HL-60/S4 treated with retinoic acid at 250 ng/mL for 4 days and 3 days (cell line): Measurements from ENCODE around the gene ACOT7.

Experiments used
- in situ Hi-C: fragments of 300-500 bp; cut with MboI; formaldehyde crosslinking; loops from 2 replicates; pipeline ENCODE4 v1.7.0; 2022; ENCODE audit warnings: low sequenced_read_pairs

ACOT7 gene

DNA sequence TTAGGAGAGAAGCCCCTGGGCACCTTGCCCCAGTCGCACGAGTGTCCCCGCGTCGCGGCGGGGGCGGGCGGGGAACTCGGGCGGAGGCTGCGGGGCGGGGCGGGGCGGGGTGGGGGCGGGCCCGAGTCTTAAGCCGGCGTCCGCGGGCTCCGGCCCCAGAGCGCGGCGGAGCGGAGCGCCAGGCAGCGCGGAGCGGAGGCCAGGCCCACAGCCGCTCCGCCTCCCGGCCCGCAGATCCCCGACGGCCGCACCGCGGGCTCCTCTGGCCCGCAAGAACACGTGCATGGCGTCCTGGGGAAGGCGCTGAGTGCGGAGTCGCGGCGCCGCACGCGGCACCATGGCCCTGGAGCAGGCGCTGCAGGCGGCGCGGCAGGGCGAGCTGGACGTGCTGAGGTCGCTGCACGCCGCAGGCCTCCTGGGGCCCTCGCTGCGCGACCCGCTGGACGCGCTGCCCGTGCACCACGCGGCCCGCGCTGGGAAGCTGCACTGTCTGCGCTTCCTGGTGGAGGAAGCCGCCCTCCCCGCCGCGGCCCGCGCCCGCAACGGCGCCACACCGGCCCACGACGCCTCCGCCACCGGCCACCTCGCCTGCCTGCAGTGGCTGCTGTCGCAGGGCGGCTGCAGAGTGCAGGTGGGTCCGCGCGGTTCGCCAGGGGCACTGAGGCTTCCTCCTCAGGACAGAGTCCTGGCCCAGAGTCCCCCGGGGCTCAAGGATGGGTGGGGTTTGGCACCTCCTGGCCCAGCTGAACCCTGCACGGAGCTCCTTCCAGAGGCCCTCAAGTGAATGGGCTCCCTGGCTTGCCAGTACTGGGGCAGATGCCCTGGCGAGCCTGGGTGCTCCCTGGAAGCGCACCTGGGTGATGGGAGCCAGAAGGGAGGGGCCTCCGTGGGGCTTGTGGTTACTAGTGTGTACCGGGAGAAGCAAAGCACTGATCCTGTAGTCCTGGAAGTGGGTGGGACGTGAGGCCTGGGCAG lies 31.3 kb upstream of the ACOT7 start, which contains the start of gene ESPN:
TSS of gene ESPN (plus strand) at position 158 of the 975 bp plus-strand sequence. CDS start at position 338, 180 bp downstream.
- in situ Hi-C loops, result no loop called here

DNA sequence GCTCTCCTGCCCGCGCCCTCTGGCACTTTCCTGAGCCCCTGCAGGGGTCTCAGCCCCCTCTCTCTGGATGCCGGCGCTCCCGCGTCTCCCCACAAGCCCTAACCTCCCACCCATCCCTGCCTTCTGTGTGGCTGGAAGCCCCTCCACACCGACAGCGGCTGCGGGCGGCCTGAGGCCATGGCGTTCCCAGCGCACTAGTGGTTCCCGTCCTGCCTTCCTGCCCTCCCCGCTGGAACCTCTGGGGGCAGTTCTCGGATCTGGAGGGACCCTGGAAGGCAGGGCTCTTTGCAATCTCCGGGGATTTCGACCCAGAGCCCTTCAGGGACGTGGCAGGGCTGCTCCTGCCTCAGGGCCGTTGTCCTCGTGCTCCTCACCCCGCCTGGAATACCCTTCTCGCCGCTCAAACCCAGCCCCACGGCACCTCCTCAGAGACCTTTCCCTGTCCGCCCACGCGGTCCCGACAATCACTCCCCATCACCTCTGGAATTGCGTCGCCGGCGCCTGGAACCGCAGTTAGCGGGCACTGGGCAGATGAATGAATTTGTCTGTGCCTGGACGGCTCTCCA lies 30.5 kb upstream of the ACOT7 start:
- in situ Hi-C loops, result no loop called here

DNA sequence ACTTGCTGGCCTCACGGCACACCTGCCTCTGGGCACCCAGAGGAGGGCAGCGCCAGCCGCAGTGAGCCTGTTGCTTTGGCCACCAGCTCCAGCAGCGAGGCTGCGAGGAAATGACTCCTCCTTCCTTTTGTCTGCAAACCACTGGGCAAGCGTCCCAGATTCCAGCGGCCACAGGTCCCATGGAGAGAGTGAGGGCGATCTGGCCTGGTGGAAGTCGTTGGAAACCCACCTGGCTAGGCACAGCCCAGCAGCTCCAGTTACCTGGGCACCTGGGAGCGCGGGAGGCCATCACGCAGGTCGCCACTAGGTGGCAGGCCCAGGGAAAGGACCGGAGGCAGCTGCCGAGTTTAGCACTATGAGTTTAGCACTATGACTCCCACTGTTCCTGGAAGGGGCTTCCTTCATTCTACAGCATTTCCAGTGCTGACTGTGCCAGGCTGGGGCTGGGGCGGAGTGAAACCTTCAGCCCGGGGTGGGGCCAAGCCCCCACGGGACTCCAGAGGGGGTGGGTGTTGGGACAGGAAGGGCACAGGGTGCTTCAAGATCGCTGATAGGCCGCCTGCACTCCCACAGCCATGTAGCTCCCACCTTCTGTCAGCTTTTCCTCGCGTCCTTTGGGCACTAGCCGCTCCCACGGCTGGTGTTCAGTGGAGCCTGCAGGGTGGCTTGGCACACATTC lies 29.9 kb upstream of the ACOT7 start:
- in situ Hi-C loops, result no loop called here

DNA sequence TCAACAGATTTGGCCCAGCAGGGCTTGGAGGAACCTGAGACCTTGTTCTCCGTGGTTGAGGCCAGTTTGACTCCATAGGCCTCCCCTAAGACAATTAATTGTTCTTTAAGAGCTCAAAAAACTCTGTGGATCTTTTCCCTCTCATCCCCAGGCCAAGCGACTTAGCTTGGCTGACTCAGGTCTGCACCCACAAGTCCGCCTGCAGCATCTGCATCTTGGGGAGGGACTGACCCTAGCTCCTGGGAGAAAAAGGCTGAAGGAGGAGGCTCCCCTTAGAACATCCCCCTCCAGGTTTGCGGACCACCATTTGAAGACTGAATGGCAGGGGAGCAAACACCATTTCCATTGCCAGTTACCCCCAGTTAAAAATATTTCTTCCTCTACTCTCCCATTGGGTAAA lies 27.7 kb upstream of the ACOT7 start:
- in situ Hi-C loops, result no loop called here

DNA sequence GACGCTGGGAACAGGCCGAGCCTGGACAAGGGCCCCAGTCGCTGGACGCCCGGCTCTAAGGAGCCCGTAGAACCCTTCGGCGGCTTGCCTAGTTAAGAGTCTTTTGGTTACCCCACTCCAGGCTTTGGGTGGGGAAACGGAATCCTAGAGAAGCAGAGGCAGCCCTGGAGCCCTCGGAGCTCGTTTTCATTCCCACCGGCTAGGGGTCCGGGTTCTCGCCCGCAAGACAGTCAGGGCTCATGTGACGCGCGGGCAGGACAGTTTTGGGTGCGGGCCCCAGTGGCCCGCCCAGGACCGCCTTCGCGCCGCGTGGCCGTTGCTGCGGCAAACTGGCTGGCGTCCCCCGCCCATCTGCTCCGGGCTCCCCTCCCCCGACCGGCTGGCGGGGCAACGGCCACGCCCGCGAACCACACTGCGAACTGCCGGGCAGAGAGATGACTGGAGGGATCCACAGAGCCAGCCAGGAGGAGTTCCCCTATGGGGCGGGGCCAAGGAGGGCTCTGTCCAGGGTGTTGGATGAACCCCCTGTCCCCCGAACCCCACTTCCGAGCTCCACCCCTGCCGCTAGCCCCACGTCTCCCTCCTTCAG lies 27.0 kb upstream of the ACOT7 start:
- in situ Hi-C loops, result no loop called here

DNA sequence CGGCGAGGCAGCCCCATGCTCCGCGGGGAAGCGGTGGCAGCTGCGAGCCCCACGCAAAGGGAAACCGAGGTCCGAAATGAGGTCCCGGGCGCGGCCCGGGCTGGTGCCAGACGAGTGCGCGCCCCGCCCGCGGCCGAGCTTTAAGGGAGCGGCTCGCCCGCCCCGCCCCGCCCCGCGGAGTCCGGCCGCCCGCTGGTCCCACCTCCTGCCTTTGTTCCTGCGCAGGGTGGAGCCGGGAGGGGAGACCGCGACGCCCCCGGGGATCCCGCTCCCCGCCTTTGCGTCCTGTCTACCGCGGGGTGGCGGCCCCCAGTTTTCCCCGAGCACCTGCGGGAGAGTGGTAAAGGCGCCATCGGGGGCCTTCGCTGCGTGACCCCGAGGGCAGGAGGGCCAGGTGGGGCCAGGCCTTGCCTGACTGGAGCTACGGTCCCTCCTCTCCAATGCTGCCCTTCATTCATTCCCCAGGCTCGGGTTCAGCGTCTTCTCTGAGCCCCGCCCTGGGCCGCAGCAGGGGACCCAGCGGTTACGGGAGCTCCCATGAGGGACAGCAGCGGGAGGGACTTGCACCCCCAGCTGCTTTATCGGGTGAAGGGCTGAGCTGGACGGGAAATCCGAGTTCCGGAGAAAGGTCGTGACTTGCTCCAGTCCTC lies 26.4 kb upstream of the ACOT7 start, which contains the start of gene HES2:
TSS of gene HES2 (minus strand) at position 116 of the 650 bp plus-strand sequence. CDS start at position 17, 99 bp downstream.
- in situ Hi-C loops, result no loop called here

GRCh38 chr1:6419397-6419803 lies 25.8 kb upstream of the ACOT7 start:
- in situ Hi-C loops, result no loop called here

- in situ Hi-C loops, result no loop called here
These were observed 25.3 kb upstream of the ACOT7 start for GRCh38 chr1:6418668-6419396.

DNA sequence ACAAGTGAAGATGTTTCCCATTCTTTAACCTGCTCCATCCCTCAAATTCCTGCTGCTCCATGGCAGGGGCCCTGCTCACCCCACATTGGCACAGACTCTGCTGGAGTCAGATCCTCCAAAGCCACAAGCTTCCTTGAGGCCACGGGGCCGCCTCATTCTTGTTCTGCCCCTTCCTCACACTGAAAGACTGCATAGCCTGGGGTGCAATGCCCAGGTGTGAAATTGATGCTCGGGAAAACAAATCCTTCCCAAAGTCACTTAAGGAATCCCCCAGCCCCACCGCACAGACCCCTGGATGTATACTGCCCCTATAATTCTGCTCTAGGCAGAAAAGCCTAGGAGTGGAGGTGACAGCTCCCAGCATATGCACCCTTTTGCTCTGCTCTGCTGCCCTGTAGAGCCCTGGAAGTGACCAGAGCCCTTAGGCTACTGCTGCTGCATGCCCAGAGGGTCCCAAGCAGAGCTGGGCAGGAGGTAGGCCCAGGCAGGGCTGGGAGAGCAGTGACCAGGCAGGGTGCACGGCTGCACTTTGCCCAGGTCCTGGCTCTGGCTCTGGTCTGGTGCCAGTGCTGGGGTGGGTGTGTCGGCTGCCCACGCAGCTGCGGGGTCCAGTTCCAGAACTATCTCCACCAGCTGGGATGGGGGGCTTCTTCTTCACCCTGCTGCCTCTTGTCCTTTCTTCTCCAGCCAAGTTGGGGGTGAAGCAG lies 24.5 kb upstream of the ACOT7 start:
- in situ Hi-C loops, result no loop called here

GRCh38 chr1:6416906-6417305 lies 23.3 kb upstream of the ACOT7 start:
- in situ Hi-C loops, result no loop called here

GRCh38 chr1:6416295-6416656 lies 22.7 kb upstream of the ACOT7 start:
- in situ Hi-C loops, result no loop called here

GRCh38 chr1:6414881-6415626 lies 21.5 kb upstream of the ACOT7 start:
- in situ Hi-C loops, result no loop called here

GRCh38 chr1:6414443-6414844 lies 20.9 kb upstream of the ACOT7 start:
- in situ Hi-C loops, result no loop called here

- in situ Hi-C loops, result no loop called here
These were observed 19.3 kb upstream of the ACOT7 start for GRCh38 chr1:6412896-6413295.

DNA sequence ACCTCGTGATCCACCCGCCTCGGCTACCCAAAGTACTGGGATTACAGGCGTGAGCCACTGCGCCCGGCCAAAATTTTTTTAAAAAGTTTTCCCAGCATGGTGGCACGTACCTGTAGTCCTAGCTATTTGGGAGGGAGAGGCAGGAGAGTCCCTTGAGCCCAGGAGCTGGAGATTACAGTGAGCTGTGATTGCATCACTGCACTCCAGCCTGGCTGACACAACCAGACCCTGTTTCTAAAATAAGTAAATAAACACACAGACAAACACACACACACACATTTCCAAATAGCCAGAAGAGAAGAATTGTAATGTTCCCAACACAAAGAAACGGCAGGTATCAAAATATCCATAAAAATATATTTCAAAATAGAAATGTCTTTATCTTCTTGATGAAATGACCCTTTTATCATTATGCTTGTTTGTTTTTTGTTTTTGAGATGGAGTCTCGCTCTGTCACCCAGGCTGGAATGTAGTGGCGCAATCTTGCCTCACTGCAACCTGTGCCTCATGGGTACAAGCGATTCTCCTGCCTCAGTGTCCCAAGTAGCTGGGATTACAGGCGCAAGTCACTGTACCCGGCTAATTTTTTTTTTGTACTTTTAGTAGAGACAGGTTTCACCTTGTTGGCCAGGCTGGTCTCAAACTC lies 16.8 kb upstream of the ACOT7 start:
- in situ Hi-C loops, result no loop called here

GRCh38 chr1:6409733-6410132 lies 16.2 kb upstream of the ACOT7 start:
- in situ Hi-C loops, result no loop called here

- in situ Hi-C loops, result no loop called here
These were observed 15.5 kb upstream of the ACOT7 start for GRCh38 chr1:6409053-6409452.

- in situ Hi-C loops, result no loop called here
These were observed 14.5 kb upstream of the ACOT7 start for GRCh38 chr1:6408023-6408422.
